HFFc6 (cell line): ENCODE results near the gene FAM131C. TPM values are rescaled to one million over a fixed set of nuclear protein-coding genes. Genes with fewer than 3 reads are reported as not detected.
"Not testable (repeated sequence)": the region's sequence is repeated elsewhere in the genome, so short reads cannot be mapped to it uniquely, and the experiment has no call there.

ENCODE experiments used
- DNase-seq: peaks from one replicate; pipeline ENCODE4 v3.0.0-alpha.2; 2018
- H3K27ac Mint-ChIP-seq: 2 replicates; pipeline ENCODE4 v1.8.0; 2020; ENCODE audit warnings: mild to moderate bottlenecking, mixed read lengths
- H3K27me3 Mint-ChIP-seq: 2 replicates; pipeline ENCODE4 v1.8.0; 2021; ENCODE audit warnings: mild to moderate bottlenecking, moderate library complexity, mixed read lengths; ENCODE audit not compliant: insufficient read depth
- H3K36me3 Mint-ChIP-seq: 2 replicates; pipeline ENCODE4 v1.8.0; 2021; ENCODE audit warnings: low read depth, mixed read lengths
- H3K4me1 Mint-ChIP-seq: 2 replicates; pipeline ENCODE4 v1.8.0; 2020; ENCODE audit warnings: low read depth, mixed read lengths
- H3K4me3 Mint-ChIP-seq: 2 replicates; pipeline ENCODE4 v1.8.0; 2020; ENCODE audit warnings: mild to moderate bottlenecking, moderate library complexity, mixed read lengths
- H3K9me3 Mint-ChIP-seq: 2 replicates; pipeline ENCODE4 v1.8.0; 2020; ENCODE audit warnings: mild to moderate bottlenecking, mixed read lengths
- CTCF ChIP-seq: fragments of 200-600 bp; sonication (generic); IDR thresholded peaks from 2 replicates; pipeline ENCODE4 v1.5.0; 2021; ENCODE audit warnings: antibody characterized with exemption, mild to moderate bottlenecking
- total RNA-seq, 6 experiments: library from RNA; stranded (reverse); fragmentation: NEBNext Ultra II Directional; extraction: Animal tissue kit (Norgen Biotek cat#: 25700); gene quantifications; 2 replicates in 1 of 6; 3 replicates in 5 of 6; pipeline ENCODE4 v1.2.3, GENCODE V29; 2021

The FAM131C gene
- total RNA-seq, 6 experiments from 2014 or later: 0.26 to 1.3 (median 0.74) TPM

- Mint-ChIP-seq H3K27ac (no peak overlapping the region), H3K4me1 (no peaks in the 10 kb centered on the region), H3K36me3 (no peaks in the 10 kb centered on the region), H3K27me3 (peaks cover 11% of the 10 kb centered on the region), H3K4me3 (no peak overlapping the region), H3K9me3 (no peaks in the 10 kb centered on the region)
- peak; percentile 16; the same call in 1 of the 2 replicates for TF ChIP-seq CTCF
- peak; percentile 24 for DNase-seq
Observed at GRCh38 chr1:16046842-16047241, 26.6 kb downstream of the FAM131C start.

- Mint-ChIP-seq H3K27me3 (peaks cover 10% of the 10 kb centered on the region), H3K9me3 (no peaks in the 10 kb centered on the region)
- no peak for DNase-seq
Observed at GRCh38 chr1:16043950-16044349, 29.5 kb downstream of the FAM131C start.

GRCh38 chr1:16043521-16043920, 29.9 kb downstream of the FAM131C start, which contains the start of gene CLCNKB:
CLCNKB (plus strand) TSS chr1:16043782; CDS start chr1:16044493, 711 bp downstream.
- DNase-seq: no peak
- Mint-ChIP-seq H3K9me3 (no peaks in the 10 kb centered on the region), H3K4me3 (no peak within 1 kb of the TSS), H3K27me3 (peaks cover 10% of the 10 kb centered on the region), H3K36me3 (no peaks in the 10 kb centered on the region), H3K4me1 (no peaks in the 10 kb centered on the region), H3K27ac (no peak within 1 kb of the TSS)
- no peak for TF ChIP-seq CTCF

More at GRCh38 chr1:16043950-16044349, 29.5 kb downstream of the FAM131C start:
- TF ChIP-seq CTCF: no peak
- no peak overlapping the region for H3K27ac Mint-ChIP-seq
- no peaks in the 10 kb centered on the region for H3K4me1 Mint-ChIP-seq
- no peaks in the 10 kb centered on the region for H3K36me3 Mint-ChIP-seq
- no peak overlapping the region for H3K4me3 Mint-ChIP-seq

GRCh38 chr1:16042654-16043053, 30.8 kb downstream of the FAM131C start:
- peaks cover 15% of the 10 kb centered on the region for H3K27me3 Mint-ChIP-seq
- not testable (repeated sequence) for H3K9me3 Mint-ChIP-seq, H3K4me1 Mint-ChIP-seq, H3K4me3 Mint-ChIP-seq, H3K36me3 Mint-ChIP-seq, H3K27ac Mint-ChIP-seq, DNase-seq

- H3K4me3 Mint-ChIP-seq: no peak overlapping the region
- no peak overlapping the region for H3K27ac Mint-ChIP-seq
- no peaks in the 10 kb centered on the region for H3K36me3 Mint-ChIP-seq
- H3K4me1 Mint-ChIP-seq: no peaks in the 10 kb centered on the region
- H3K9me3 Mint-ChIP-seq: no peaks in the 10 kb centered on the region
- DNase-seq: no peak
- TF ChIP-seq CTCF: peak; percentile 44; the same call in 1 of the 2 replicates
- peaks cover 18% of the 10 kb centered on the region for H3K27me3 Mint-ChIP-seq
Observed at GRCh38 chr1:16042096-16042495, 31.4 kb downstream of the FAM131C start.

GRCh38 chr1:16041200-16041599, 32.3 kb downstream of the FAM131C start:
- no peak for DNase-seq
- Mint-ChIP-seq H3K27ac (no peak overlapping the region), H3K4me1 (no peaks in the 10 kb centered on the region), H3K27me3 (peaks cover 18% of the 10 kb centered on the region), H3K9me3 (no peaks in the 10 kb centered on the region), H3K4me3 (no peak overlapping the region), H3K36me3 (no peaks in the 10 kb centered on the region)
- no peak for TF ChIP-seq CTCF

GRCh38 chr1:16039871-16040270, 33.6 kb downstream of the FAM131C start:
- H3K4me1 Mint-ChIP-seq, H3K27ac Mint-ChIP-seq, DNase-seq, H3K4me3 Mint-ChIP-seq, H3K36me3 Mint-ChIP-seq, H3K9me3 Mint-ChIP-seq: not testable (repeated sequence)
- H3K27me3 Mint-ChIP-seq: peaks cover 18% of the 10 kb centered on the region
